BLaER1 treated with 17β-estradiol and CSF1 and Interleukin-3, amounts not matched to agents 10 nM and 100 nM (cell line): ENCODE measurements around the gene ARHGAP33.

ENCODE experiments used
- H3K27ac ChIP-seq, 11 experiments: shearing (Covaris generic); formaldehyde crosslinking; 2 replicates each; pipeline ENCODE4 v1.8.1; 2022
- H3K27me3 ChIP-seq, 11 experiments: shearing (Covaris generic); formaldehyde crosslinking; 2 replicates each; pipeline ENCODE4 v1.8.1; 2022
- H3K36me3 ChIP-seq, 11 experiments: shearing (Covaris generic); formaldehyde crosslinking; 2 replicates each; pipeline ENCODE4 v1.8.1; 2022
- H3K4me1 ChIP-seq, 10 experiments: shearing (Covaris generic); formaldehyde crosslinking; 2 replicates each; pipeline ENCODE4 v1.8.1; 2022
- H3K4me2 ChIP-seq, 11 experiments: shearing (Covaris generic); formaldehyde crosslinking; 2 replicates each; pipeline ENCODE4 v1.8.1; 2022
- H3K4me3 ChIP-seq, 10 experiments: shearing (Covaris generic); formaldehyde crosslinking; 2 replicates each; pipeline ENCODE4 v1.8.1; 2022
- H3K9ac ChIP-seq, 11 experiments: shearing (Covaris generic); formaldehyde crosslinking; 2 replicates each; pipeline ENCODE4 v1.8.1; 2022
- H3K9me3 ChIP-seq, 11 experiments: shearing (Covaris generic); formaldehyde crosslinking; replicated peaks in 1 of 11; 2 replicates each; pipeline ENCODE4 v1.8.1; 2022
- H4K20me1 ChIP-seq, 11 experiments: shearing (Covaris generic); formaldehyde crosslinking; 2 replicates each; pipeline ENCODE4 v1.8.1; 2022
- Cebpa-rat ChIP-seq, 11 experiments: shearing (Covaris generic); IDR thresholded peaks; 2 replicates each; pipeline ENCODE4 v1.8.1; 2022

ARHGAP33 gene

GRCh38 chr19:35751839-35752745, 23.3 kb upstream of the ARHGAP33 start:
- Histone ChIP-seq H3K27ac (no peak overlapping the region), H3K9me3 (no peaks in the 10 kb centered on the region), H3K36me3 (peaks cover 17 to 44% (median 37%) of the 10 kb centered on the region in 11 experiments), H3K4me1 (peaks cover 34 to 52% (median 42%) of the 10 kb centered on the region in 10 experiments), H3K4me2 (peak overlapping the region in 1 of 11 experiments; percentile 4; a peak in 1 of 22 replicates), H3K9ac (peak overlapping the region in 7 of 11 experiments; percentile 8 to 43 (median 31); a peak in 7 of 22 replicates), H4K20me1 (peaks cover 0 to 12% (median 0%) of the 10 kb centered on the region in 11 experiments; a peak in 1 of 22 replicates), H3K4me3 (no peak overlapping the region), H3K27me3 (peaks cover 0 to 14% (median 10%) of the 10 kb centered on the region in 11 experiments; a peak in 12 of 22 replicates)
- TF ChIP-seq Cebpa-rat (IDR thresholded peaks at IDR 0.05), result no peak

GRCh38 chr19:35752746-35753350, 22.5 kb upstream of the ARHGAP33 start:
- Histone ChIP-seq H3K9me3 (no peaks in the 10 kb centered on the region), H3K9ac (peak overlapping the region in 2 of 11 experiments; percentile 20 to 39; a peak in 2 of 22 replicates), H3K27me3 (peaks cover 0 to 14% (median 10%) of the 10 kb centered on the region in 11 experiments; a peak in 12 of 22 replicates), H3K4me1 (peaks cover 30 to 49% (median 39%) of the 10 kb centered on the region in 10 experiments), H3K27ac (no peak overlapping the region), H4K20me1 (peaks cover 0 to 12% (median 0%) of the 10 kb centered on the region in 11 experiments; a peak in 1 of 22 replicates), H3K4me3 (no peak overlapping the region), H3K4me2 (no peak overlapping the region), H3K36me3 (peaks cover 17 to 44% (median 34%) of the 10 kb centered on the region in 11 experiments)
- no peak for TF ChIP-seq Cebpa-rat (IDR thresholded peaks at IDR 0.05)

DNA sequence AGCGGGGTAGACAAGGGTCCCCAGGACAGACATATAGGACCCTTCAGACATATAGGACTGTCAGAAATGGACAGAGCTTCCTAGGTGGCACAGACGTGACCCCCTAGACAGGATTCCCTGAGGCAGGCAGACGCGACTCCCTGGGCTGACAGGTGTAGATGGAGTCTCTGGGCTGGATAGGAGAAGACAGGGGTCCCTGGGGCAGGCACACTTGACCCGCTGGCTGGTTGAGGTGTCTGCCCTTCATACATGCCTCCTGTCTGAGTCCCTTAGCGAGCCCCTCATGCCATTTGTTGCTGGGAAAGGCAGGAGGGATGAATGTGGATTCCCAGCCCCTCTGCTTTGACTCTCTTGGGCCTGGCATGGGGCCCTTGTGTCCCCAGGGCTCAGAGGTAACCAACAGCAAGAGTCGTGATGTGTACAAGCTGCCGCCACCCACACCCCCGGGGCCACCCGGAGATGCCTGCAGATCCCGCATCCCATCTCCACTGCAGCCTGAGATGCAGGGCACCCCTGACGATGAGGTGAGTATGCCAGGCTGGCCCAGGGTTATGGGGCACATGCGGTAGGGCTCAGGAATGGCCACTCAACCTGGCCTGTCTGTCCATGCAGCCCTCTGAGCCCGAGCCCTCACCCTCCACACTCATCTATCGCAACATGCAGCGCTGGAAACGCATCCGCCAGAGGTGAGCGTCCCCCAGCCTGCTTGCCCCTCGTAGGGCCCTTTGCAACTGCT, 21.6 kb upstream of the ARHGAP33 start:
- H3K9ac ChIP-seq, result 0 out of 22 replicates have a peak overlapping the region, but pooled peaks of 1 of the 11 experiments have one; percentile 9
- peaks cover 31 to 49% (median 38%) of the 10 kb centered on the region in 10 experiments for H3K4me1 ChIP-seq
- peaks cover 17 to 44% (median 34%) of the 10 kb centered on the region in 11 experiments for H3K36me3 ChIP-seq

DNA sequence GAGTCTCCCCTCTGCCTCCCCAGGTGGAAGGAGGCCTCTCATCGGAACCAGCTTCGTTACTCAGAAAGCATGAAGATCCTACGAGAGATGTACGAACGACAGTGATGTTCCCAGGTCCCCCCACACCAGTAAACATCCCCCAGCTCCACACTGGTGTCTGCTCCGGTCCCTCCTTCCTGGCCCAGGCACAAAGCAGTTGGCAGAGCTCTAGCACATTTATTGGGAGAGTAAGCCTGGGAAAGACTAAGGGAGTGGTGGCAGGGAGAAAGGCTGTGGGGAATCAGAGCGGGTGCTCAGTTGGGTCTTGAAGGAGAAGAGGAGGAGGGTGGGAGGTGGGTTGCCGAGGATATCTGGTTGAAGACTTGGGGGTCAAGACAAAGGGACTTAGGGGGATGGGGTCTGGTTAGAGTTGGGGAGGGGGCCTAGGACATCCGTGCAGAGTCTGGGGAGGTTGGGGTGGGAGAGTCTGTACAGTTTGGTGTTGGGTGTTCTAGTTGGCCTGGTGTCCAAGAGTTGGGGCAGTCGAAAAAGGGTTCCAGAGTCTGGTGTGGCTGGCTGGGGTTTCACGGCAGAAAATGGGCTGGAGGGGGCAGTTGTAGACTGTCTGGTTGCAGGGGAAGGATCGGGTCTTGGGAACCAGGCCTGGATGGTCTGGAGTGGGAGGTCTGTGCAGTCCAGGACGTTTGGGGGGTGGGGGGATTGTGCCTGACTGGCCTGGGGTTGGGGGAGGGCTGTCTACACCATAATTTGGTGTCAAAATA, 20.8 kb upstream of the ARHGAP33 start:
- Histone ChIP-seq H3K9ac (no peak overlapping the region), H3K9me3 (no peaks in the 10 kb centered on the region), H3K4me1 (peaks cover 32 to 49% (median 38%) of the 10 kb centered on the region in 10 experiments), H3K27ac (no peak overlapping the region), H3K4me3 (no peak overlapping the region), H3K4me2 (no peak overlapping the region), H3K36me3 (peaks cover 17 to 44% (median 36%) of the 10 kb centered on the region in 11 experiments), H4K20me1 (peaks cover 0 to 22% (median 0%) of the 10 kb centered on the region in 11 experiments; a peak in 7 of 22 replicates), H3K27me3 (peaks cover 0 to 14% (median 10%) of the 10 kb centered on the region in 11 experiments; a peak in 12 of 22 replicates)
- no peak for TF ChIP-seq Cebpa-rat (IDR thresholded peaks at IDR 0.05)

More for the DNA sequence above, 21.6 kb upstream of the ARHGAP33 start:
- no peaks in the 10 kb centered on the region for H3K9me3 ChIP-seq
- H3K4me2 ChIP-seq, result no peak overlapping the region
- no peak for TF ChIP-seq Cebpa-rat (IDR thresholded peaks at IDR 0.05)
- peaks cover 0 to 15% (median 0%) of the 10 kb centered on the region in 11 experiments; a peak in 5 of 22 replicates for H4K20me1 ChIP-seq
- peaks cover 0 to 14% (median 10%) of the 10 kb centered on the region in 11 experiments; a peak in 12 of 22 replicates for H3K27me3 ChIP-seq
- no peak overlapping the region for H3K4me3 ChIP-seq
- H3K27ac ChIP-seq, result no peak overlapping the region

DNA sequence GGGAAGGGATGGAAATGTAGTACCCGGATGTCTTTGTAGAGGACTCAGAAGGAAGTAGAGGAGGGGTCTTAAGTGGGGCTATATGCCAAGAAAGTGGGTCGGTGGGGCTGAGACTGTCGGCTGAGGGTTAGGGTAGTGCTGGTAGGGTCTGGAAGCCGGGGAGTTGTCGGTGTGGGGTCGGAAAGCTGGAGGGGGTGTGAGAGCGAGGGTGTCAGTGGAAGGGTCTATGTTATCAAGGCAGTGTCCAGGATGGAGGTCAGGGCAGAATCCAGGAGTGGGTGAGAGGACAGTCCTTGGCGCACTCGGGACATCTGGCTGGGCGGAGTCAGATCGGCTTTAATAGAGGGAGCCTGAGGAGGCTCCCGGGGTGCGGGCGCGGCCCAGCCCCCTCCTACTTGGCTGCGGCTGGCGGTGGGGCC, 20.2 kb upstream of the ARHGAP33 start:
- Histone ChIP-seq H3K9ac (no peak overlapping the region; a peak in 1 of 22 replicates), H3K4me2 (0 out of 22 replicates have a peak overlapping the region, but pooled peaks of 1 of the 11 experiments have one; percentile 5), H3K9me3 (no peaks in the 10 kb centered on the region), H3K27ac (no peak overlapping the region), H3K4me1 (peaks cover 31 to 49% (median 37%) of the 10 kb centered on the region in 10 experiments), H4K20me1 (peaks cover 0 to 26% (median 0%) of the 10 kb centered on the region in 11 experiments; a peak in 7 of 22 replicates), H3K27me3 (peaks cover 0 to 14% (median 10%) of the 10 kb centered on the region in 11 experiments; a peak in 12 of 22 replicates), H3K36me3 (peaks cover 17 to 50% (median 36%) of the 10 kb centered on the region in 11 experiments), H3K4me3 (no peak overlapping the region)
- no peak for TF ChIP-seq Cebpa-rat (IDR thresholded peaks at IDR 0.05)

GRCh38 chr19:35755550-35756376, 19.6 kb upstream of the ARHGAP33 start:
- peaks cover 25 to 44% (median 32%) of the 10 kb centered on the region in 10 experiments for H3K4me1 ChIP-seq
- peak overlapping the region in 3 of 11 experiments; percentile 8 to 92 (median 30); a peak in 3 of 22 replicates for H3K4me2 ChIP-seq
- H3K27ac ChIP-seq, result no peak overlapping the region
- no peaks in the 10 kb centered on the region for H3K9me3 ChIP-seq
- no peak overlapping the region for H3K4me3 ChIP-seq
- H3K27me3 ChIP-seq, result peaks cover 0 to 14% (median 10%) of the 10 kb centered on the region in 11 experiments; a peak in 12 of 22 replicates
- H4K20me1 ChIP-seq, result peaks cover 0 to 26% (median 0%) of the 10 kb centered on the region in 11 experiments; a peak in 7 of 22 replicates
- H3K9ac ChIP-seq, result peak overlapping the region in 1 of 11 experiments; percentile 13; a peak in 1 of 22 replicates
- no peak for TF ChIP-seq Cebpa-rat (IDR thresholded peaks at IDR 0.05)
- H3K36me3 ChIP-seq, result peaks cover 21 to 56% (median 42%) of the 10 kb centered on the region in 11 experiments
